MM.1S (cell line): ENCODE results near the gene RPP40.

ENCODE experiments used
- CTCF ChIP-seq: fragments of 300-600 bp; sonication (generic); IDR thresholded peaks from 2 replicates; pipeline ENCODE4 v1.5.1; 2016; ENCODE audit warnings: antibody characterized with exemption, low read length, mixed read lengths
- EZH2 ChIP-seq: fragments of 300-600 bp; sonication (generic); optimal IDR thresholded peaks from 2 replicates; pipeline ENCODE3; 2017; ENCODE audit warnings: low read depth, mild to moderate bottlenecking, antibody characterized with exemption, low read length, mixed read lengths

GRCh38 chr6:4973982-4974745 lies 29.7 kb downstream of the RPP40 start:
- TF ChIP-seq CTCF (no peak), EZH2 (no peak)
